Endothelial cell of umbilical vein (primary cell): ENCODE measurements around the gene ZG16. TPM values are rescaled to one million over a fixed set of nuclear protein-coding genes. Genes with fewer than 3 reads are reported as not detected.

ENCODE experiments used
- BruUV-seq: library from RNA; stranded (reverse); fragments of 400-500 nt; replicated peaks from 2 replicates; lab custom pipeline; 2021; lab: Mats Ljungman, UMichigan
- CTCF ChIA-PET: fragments of 300-600, 350-600 bp; sonication (Branson Sonifier 250); formaldehyde crosslinking; loops from one replicate; lab custom pipeline; 2021; ENCODE audit warnings: antibody characterized with exemption, inconsistent platforms; lab: Charles Lee
- POLR2A ChIA-PET: fragments of 300-600, 350-600 bp; sonication (Branson Sonifier 250); formaldehyde crosslinking; loops from one replicate; lab custom pipeline; 2021; ENCODE audit warnings: antibody characterized with exemption, inconsistent platforms; lab: Charles Lee
- DNase-seq: peaks from one replicate; pipeline ENCODE4 v3.0.0-alpha.2; 2011; ENCODE audit warnings: low read depth, low spot score
- FAIRE-seq: peaks from 2 replicates; lab custom pipeline; 2011; peaks lifted over from hg19 to GRCh38; lab: Jason Lieb, UNC
- H2AFZ ChIP-seq: 2 replicates; pipeline ENCODE4 v1.6.0; 2012; ENCODE audit warnings: low read depth, low read length, control low read depth, inconsistent platforms
- H3K27ac ChIP-seq: 2 replicates; pipeline ENCODE4 v1.5.1; 2011; ENCODE audit warnings: low read depth, mild to moderate bottlenecking, control low read depth, low read length, moderate library complexity; ENCODE audit not compliant: insufficient read depth
- H3K27me3 ChIP-seq, 2 experiments: 2 replicates each; pipeline versions ENCODE4 v1.6.0 to v1.6.1; 2011; ENCODE audit warnings: low read length in 2 of 2, mixed read lengths in 1 of 2; ENCODE audit not compliant: control insufficient read depth in 2 of 2, insufficient read depth in 2 of 2
- H3K36me3 ChIP-seq, 2 experiments: 2 replicates in 1 of 2; 3 replicates in 1 of 2; pipeline ENCODE4 v1.5.1; 2011; ENCODE audit warnings: low read length in 2 of 2, mild to moderate bottlenecking in 1 of 2, moderate library complexity in 1 of 2; ENCODE audit not compliant: control insufficient read depth in 2 of 2, insufficient read depth in 2 of 2; ENCODE audit errors: extremely low read depth in 1 of 2
- H3K4me1 ChIP-seq: 3 replicates; pipeline ENCODE4 v1.5.1; 2011; ENCODE audit warnings: mild to moderate bottlenecking, low read length; ENCODE audit not compliant: control insufficient read depth, insufficient read depth; ENCODE audit errors: extremely low read depth
- H3K4me2 ChIP-seq: 2 replicates; pipeline ENCODE4 v1.6.1; 2011; ENCODE audit warnings: low read length, control low read depth, mixed read lengths; ENCODE audit not compliant: insufficient read depth
- H3K4me3 ChIP-seq, 3 experiments: fragments of 200-600 bp in 1 of 3; sonication (generic), shearing (Covaris generic) in 1 of 3; replicated peaks in 1 of 3; 2 replicates each; pipeline ENCODE4 v1.5.1; 2011 to 2016; ENCODE audit warnings: control low read depth in 3 of 3, low read length in 3 of 3, mild to moderate bottlenecking in 2 of 3, inconsistent platforms in 1 of 3, low read depth in 1 of 3, moderate library complexity in 1 of 3; ENCODE audit not compliant: insufficient read depth in 1 of 3
- H3K79me2 ChIP-seq: 2 replicates; pipeline ENCODE4 v1.6.0; 2012; ENCODE audit warnings: low read length, inconsistent platforms; ENCODE audit not compliant: control insufficient read depth, insufficient read depth
- H3K9ac ChIP-seq: replicated peaks from 2 replicates; pipeline ENCODE3; 2011; ENCODE audit warnings: low read length, control low read depth; ENCODE audit not compliant: insufficient read depth; ENCODE audit errors: extremely low read depth
- H3K9me1 ChIP-seq: replicated peaks from 3 replicates; pipeline ENCODE4 v1.6.0; 2011; ENCODE audit warnings: mild to moderate bottlenecking, low read length; ENCODE audit not compliant: control insufficient read depth, insufficient read depth; ENCODE audit errors: extremely low read depth
- H3K9me3 ChIP-seq: replicated peaks from 2 replicates; pipeline ENCODE4 v1.5.1; 2012; ENCODE audit warnings: low read length, inconsistent platforms; ENCODE audit not compliant: control insufficient read depth, insufficient read depth
- H4K20me1 ChIP-seq: replicated peaks from 2 replicates; pipeline ENCODE3; 2011; ENCODE audit warnings: mild to moderate bottlenecking, low read length; ENCODE audit not compliant: control insufficient read depth, insufficient read depth; ENCODE audit errors: extremely low read depth
- EZH2 ChIP-seq: IDR thresholded peaks from 2 replicates; pipeline ENCODE4 v1.6.1; 2012; ENCODE audit warnings: borderline replicate concordance, low read depth, mild to moderate bottlenecking, moderate library complexity, low read length, inconsistent platforms; ENCODE audit not compliant: severe bottlenecking
- FOS ChIP-seq: IDR thresholded peaks from 2 replicates; pipeline ENCODE4 v1.6.1; 2011; ENCODE audit warnings: mild to moderate bottlenecking, low read length, moderate library complexity, borderline replicate concordance; ENCODE audit not compliant: insufficient read depth
- GATA2 ChIP-seq: IDR thresholded peaks from 2 replicates; pipeline ENCODE4 v1.7.0; 2011; ENCODE audit warnings: low read depth, mild to moderate bottlenecking, moderate library complexity, mixed read lengths, low read length; ENCODE audit not compliant: insufficient read length, insufficient read depth
- MYC ChIP-seq: IDR thresholded peaks from one replicate; pipeline ENCODE4 v1.6.1; 2011; ENCODE audit warnings: mild to moderate bottlenecking, low read depth, low read length
- POLR2A ChIP-seq: IDR thresholded peaks from 2 replicates; pipeline ENCODE4 v1.6.1; 2012; ENCODE audit warnings: low read depth, mild to moderate bottlenecking, control low read depth, low read length
- POLR2AphosphoS5 ChIP-seq: IDR thresholded peaks from 2 replicates; pipeline ENCODE4 v1.6.1; 2012; ENCODE audit warnings: low read depth, mild to moderate bottlenecking, control low read depth, low read length, moderate library complexity; ENCODE audit not compliant: insufficient read depth
- dilution Hi-C: fragments of 300-500 bp; cut with MboI; formaldehyde crosslinking; loops from one replicate; pipeline ENCODE4 v1.15.0; 2019; ENCODE audit warnings: low sequenced_read_pairs; ENCODE audit not compliant: extremely low pct_ligation_motif_present
- intact Hi-C: fragments of 100-400 bp; cut with micrococcal nuclease; formaldehyde crosslinking; loops from one replicate; pipeline ENCODE4 v1.10.0; 2022
- polyA plus RNA-seq, 4 experiments: library from polyadenylated mRNA; depleted of rRNA in 3 of 4; stranded (reverse) in 3 of 4; unstranded in 1 of 4; fragments of >200 nt; gene quantifications; 2 replicates each; pipeline versions ENCODE4 v1.2.1 to v1.2.3, GENCODE V29; 2011 to 2012; ENCODE audit warnings: missing spikeins in 1 of 4
- total RNA-seq: library from RNA; stranded (reverse); gene quantifications from 2 replicates; pipeline ENCODE4 v1.2.3, GENCODE V29; 2021
- TF ChIP-seq, protein P1 (sequence below), 2 donors: IDR thresholded peaks; 1 replicate in 1 of 2; 2 replicates in 1 of 2; pipeline ENCODE4 v1.5.1; 2011; ENCODE audit warnings: low read length in 2 of 2, mild to moderate bottlenecking in 2 of 2, moderate library complexity in 2 of 2, control low read depth in 1 of 2, inconsistent platforms in 1 of 2, low read depth in 1 of 2; ENCODE audit not compliant: insufficient read depth in 1 of 2; ENCODE audit errors: extremely low read depth in 1 of 2

The ZG16 gene
- total and polyA plus RNA-seq, 2 donors (not counting 3 experiments of a cell fraction or from before 2014, with no cell fraction given): not detected

DNA sequence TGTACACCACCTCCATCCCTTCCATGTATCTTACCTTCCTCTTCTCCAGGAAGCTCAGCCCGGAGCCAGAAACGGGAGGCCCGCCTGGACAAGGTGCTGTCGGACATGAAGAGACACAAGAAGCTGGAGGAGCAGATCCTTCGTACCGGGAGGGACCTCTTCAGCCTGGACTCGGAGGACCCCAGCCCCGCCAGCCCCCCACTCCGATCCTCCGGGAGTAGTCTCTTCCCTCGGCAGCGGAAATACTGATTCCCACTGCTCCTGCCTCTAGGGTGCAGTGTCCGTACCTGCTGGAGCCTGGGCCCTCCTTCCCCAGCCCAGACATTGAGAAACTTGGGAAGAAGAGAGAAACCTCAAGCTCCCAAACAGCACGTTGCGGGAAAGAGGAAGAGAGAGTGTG is 41.5 kb downstream of the ZG16 start:
- TF ChIP-seq EZH2 (no peak), MYC (no peak), GATA2 (no peak), FOS (no peak), POLR2AphosphoS5 (no peak), POLR2A (no peak)
- TF ChIP-seq, protein P1, sequence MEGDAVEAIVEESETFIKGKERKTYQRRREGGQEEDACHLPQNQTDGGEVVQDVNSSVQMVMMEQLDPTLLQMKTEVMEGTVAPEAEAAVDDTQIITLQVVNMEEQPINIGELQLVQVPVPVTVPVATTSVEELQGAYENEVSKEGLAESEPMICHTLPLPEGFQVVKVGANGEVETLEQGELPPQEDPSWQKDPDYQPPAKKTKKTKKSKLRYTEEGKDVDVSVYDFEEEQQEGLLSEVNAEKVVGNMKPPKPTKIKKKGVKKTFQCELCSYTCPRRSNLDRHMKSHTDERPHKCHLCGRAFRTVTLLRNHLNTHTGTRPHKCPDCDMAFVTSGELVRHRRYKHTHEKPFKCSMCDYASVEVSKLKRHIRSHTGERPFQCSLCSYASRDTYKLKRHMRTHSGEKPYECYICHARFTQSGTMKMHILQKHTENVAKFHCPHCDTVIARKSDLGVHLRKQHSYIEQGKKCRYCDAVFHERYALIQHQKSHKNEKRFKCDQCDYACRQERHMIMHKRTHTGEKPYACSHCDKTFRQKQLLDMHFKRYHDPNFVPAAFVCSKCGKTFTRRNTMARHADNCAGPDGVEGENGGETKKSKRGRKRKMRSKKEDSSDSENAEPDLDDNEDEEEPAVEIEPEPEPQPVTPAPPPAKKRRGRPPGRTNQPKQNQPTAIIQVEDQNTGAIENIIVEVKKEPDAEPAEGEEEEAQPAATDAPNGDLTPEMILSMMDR (IDR thresholded peaks at IDR 0.05; ENCODE audit: extremely low read depth in 1 of 2, insufficient read depth in 1 of 2, low read depth in 1 of 2, low read length in 2 of 2): no peak
- DNase-seq: no peak
- no peaks in the 10 kb centered on the region for H3K9me1 ChIP-seq
- FAIRE-seq: no peak
- H2AFZ ChIP-seq: no peak overlapping the region
- no peaks in the 10 kb centered on the region for H4K20me1 ChIP-seq
- dilution Hi-C loops (no loop called here), intact Hi-C loops (no loop called here)
- no TSS peak for BruUV-seq
- POLR2A ChIA-PET: interaction anchor here (1.0 kb wide), 1 partner anchor 28 kb away, joined by 4 read pairs; no protein-coding TSS in a partner anchor
- no peak overlapping the region for H3K4me3 ChIP-seq
- peak overlapping the region; percentile 89 for H3K4me2 ChIP-seq
- H3K9ac ChIP-seq: no peak overlapping the region
- CTCF ChIA-PET: interaction anchor here (2.0 to 8.2 kb wide), 2 partner anchors 12 to 29 kb away, joined by 6 to 140 read pairs; no protein-coding TSS in a partner anchor
- H3K79me2 ChIP-seq: peaks cover 35% of the 10 kb centered on the region
- peaks cover 0 to 5% of the 10 kb centered on the region in 2 experiments for H3K36me3 ChIP-seq
- H3K27me3 ChIP-seq: no peaks in the 10 kb centered on the region
- no peak overlapping the region for H3K27ac ChIP-seq
- peaks cover 48% of the 10 kb centered on the region for H3K4me1 ChIP-seq
- H3K9me3 ChIP-seq: no peaks in the 10 kb centered on the region
